Measurements from ENCODE around the gene BRSK1. TPM values are rescaled to one million over a fixed set of nuclear protein-coding genes. Genes with fewer than 3 reads are reported as not detected.

Gene BRSK1
- polyA plus RNA-seq, 1 experiment, result 9.5 TPM

DNA sequence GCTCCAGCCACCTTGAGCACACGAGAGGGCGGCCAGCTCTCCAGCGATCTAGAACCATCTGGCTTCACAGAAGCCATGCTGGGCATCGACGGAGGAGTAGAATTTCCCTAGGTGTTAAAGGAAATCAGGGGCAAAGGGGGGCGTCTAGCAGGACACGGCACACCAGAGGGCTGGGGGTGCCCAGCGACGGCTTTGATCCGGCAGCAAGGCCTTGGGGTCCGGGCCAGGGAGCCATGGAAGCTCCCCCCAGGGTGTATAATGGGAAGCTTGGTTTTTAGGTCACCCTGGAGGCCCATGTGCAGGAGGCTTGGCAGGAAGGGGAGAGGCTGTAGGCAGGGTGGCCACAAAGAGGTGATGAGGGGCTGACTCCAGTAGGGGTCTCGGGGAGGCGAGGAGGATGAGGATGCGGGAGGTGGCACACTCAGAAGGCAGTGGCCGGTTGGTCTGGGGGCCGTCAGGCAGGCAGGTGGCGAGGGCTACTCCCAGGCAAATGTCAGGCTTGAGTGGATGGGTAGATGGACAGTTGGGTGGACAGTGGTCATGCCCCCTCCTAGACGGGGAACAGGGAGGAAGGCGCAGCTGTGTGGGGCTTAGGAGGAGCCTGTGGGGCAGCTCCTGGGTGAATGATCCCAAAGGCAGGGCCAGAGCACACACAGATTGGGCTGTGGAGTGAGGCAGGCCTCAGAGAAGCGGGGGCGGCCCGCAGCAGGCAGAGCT is 61.5 kb downstream of the BRSK1 start:
- Histone ChIP-seq H3K27ac (ENCODE audit: low read depth, low read length) (no peak overlapping the region), H3K4me3 (ENCODE audit: low read depth, low read length) (no peak overlapping the region), H3K27me3 (ENCODE audit: control insufficient read depth, insufficient read depth, low read length) (no peaks in the 10 kb centered on the region), H3K9me3 (ENCODE audit: control insufficient read depth, insufficient read depth, low read length) (no peaks in the 10 kb centered on the region; the same call in 1 of the 2 replicates)
- no peak for DNase-seq (ENCODE audit: low read depth, low spot score)
- TF ChIP-seq, protein P1, sequence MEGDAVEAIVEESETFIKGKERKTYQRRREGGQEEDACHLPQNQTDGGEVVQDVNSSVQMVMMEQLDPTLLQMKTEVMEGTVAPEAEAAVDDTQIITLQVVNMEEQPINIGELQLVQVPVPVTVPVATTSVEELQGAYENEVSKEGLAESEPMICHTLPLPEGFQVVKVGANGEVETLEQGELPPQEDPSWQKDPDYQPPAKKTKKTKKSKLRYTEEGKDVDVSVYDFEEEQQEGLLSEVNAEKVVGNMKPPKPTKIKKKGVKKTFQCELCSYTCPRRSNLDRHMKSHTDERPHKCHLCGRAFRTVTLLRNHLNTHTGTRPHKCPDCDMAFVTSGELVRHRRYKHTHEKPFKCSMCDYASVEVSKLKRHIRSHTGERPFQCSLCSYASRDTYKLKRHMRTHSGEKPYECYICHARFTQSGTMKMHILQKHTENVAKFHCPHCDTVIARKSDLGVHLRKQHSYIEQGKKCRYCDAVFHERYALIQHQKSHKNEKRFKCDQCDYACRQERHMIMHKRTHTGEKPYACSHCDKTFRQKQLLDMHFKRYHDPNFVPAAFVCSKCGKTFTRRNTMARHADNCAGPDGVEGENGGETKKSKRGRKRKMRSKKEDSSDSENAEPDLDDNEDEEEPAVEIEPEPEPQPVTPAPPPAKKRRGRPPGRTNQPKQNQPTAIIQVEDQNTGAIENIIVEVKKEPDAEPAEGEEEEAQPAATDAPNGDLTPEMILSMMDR (IDR thresholded peaks at IDR 0.05; ENCODE audit: low read depth, low read length), result no peak
- ChIA-PET CTCF (interaction anchor here (1.0 kb wide), 1 partner anchor 43 kb away, joined by 4 read pairs; no protein-coding TSS in a partner anchor), POLR2A (interaction anchor here (0.6 kb wide), 1 partner anchor 44 kb away, joined by 8 read pairs; no protein-coding TSS in a partner anchor)

DNA sequence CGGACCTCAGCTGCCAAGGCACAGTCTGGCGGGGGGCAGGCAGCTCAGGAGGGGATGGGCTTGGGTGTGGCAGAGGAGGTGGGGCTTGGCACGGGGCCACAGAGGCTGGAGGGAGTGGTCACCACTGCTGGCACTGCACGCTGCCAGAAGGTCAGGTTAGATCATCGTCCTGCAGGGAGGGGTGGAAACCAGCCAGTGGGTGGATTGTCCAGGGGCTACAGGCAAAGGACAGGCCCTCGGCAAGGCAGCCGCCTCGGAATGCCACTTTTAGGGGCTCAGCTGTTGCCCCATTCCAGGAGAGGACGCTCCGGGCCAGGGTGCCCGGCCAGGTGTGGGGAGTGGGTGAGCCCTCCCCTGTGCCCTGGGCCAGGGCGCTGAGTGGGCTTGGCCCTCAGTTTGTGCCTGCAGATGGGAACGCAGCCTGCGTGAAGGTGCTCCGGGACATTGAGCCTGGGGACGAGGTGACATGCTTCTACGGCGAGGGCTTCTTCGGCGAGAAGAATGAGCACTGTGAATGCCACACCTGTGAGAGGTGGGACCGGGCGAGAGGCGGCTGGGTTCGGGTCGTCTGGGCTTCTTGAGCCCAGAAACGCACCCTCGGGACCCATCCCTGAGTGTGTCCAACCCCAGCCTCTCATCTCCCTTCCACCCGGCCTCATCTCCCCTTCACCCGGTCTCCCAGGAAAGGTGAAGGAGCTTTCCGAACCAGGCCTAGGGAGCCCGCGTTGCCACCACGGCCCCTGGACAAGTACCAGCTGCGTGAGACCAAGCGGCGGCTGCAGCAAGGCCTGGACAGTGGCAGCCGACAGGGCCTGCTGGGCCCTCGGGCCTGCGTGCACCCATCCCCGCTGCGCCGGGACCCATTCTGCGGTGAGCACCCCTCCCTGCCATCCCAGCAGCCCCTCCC is 62.3 kb downstream of the BRSK1 start:
- Histone ChIP-seq H3K4me3 (ENCODE audit: low read depth, low read length) (no peak overlapping the region), H3K27me3 (ENCODE audit: control insufficient read depth, insufficient read depth, low read length) (no peaks in the 10 kb centered on the region), H3K27ac (ENCODE audit: low read depth, low read length) (no peak overlapping the region), H3K9me3 (ENCODE audit: control insufficient read depth, insufficient read depth, low read length) (no peaks in the 10 kb centered on the region; the same call in 1 of the 2 replicates)
- ChIA-PET POLR2A (interaction anchor here (0.6 to 0.7 kb wide), 2 partner anchors 45 to 253 kb away, joined by 5 to 8 read pairs; partner anchors contain the start of gene FIZ1), CTCF (no interaction called here)
- TF ChIP-seq, protein P1 (IDR thresholded peaks at IDR 0.05; ENCODE audit: low read depth, low read length), result no peak
- no peak for DNase-seq (ENCODE audit: low read depth, low spot score)

DNA sequence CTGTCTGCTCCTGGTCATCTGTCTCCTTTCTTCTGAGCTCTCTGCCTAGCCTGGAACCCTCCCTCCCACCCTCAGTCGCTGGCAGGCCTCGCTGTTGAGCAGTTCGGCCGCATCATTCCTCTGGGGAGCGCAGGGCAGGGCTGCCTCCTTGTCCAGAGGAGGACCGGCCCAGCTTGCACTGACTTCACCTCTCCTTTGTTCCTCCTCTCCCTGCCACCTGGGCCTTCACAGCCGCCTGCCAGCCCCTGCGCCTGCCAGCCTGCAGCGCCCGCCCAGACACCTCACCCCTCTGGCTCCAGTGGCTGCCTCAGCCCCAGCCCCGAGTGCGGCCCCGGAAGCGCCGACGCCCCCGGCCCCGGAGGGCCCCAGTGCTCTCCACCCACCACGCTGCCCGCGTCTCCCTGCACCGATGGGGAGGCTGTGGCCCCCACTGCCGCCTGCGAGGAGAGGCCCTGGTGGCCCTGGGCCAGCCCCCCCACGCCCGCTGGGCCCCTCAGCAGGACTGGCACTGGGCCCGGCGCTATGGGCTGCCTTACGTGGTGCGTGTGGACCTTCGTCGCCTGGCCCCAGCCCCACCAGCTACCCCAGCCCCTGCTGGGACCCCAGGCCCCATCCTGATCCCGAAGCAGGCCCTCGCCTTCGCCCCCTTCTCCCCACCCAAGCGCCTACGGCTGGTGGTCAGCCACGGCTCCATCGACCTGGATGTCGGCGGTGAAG is 63.1 kb downstream of the BRSK1 start:
- CTCF ChIA-PET, result interaction anchor here (0.5 to 1.3 kb wide), 2 partner anchors 8 to 205 kb away, joined by 5 to 6 read pairs; partner anchors contain the start of gene KMT5C
- TF ChIP-seq, protein P1 (IDR thresholded peaks at IDR 0.05; ENCODE audit: low read depth, low read length), result no peak
- no peak for DNase-seq (ENCODE audit: low read depth, low spot score)
- POLR2A ChIA-PET, result interaction anchor here (0.7 kb wide), 1 partner anchor 252 kb away, joined by 5 read pairs; the partner anchor contains the start of gene FIZ1
- H3K4me3 ChIP-seq (ENCODE audit: low read depth, low read length), result no peak overlapping the region
- no peak overlapping the region for H3K27ac ChIP-seq (ENCODE audit: low read depth, low read length)
- peaks cover 4% of the 10 kb centered on the region for H3K27me3 ChIP-seq (ENCODE audit: control insufficient read depth, insufficient read depth, low read length)
- no peaks in the 10 kb centered on the region; the same call in 1 of the 2 replicates for H3K9me3 ChIP-seq (ENCODE audit: control insufficient read depth, insufficient read depth, low read length)

DNA sequence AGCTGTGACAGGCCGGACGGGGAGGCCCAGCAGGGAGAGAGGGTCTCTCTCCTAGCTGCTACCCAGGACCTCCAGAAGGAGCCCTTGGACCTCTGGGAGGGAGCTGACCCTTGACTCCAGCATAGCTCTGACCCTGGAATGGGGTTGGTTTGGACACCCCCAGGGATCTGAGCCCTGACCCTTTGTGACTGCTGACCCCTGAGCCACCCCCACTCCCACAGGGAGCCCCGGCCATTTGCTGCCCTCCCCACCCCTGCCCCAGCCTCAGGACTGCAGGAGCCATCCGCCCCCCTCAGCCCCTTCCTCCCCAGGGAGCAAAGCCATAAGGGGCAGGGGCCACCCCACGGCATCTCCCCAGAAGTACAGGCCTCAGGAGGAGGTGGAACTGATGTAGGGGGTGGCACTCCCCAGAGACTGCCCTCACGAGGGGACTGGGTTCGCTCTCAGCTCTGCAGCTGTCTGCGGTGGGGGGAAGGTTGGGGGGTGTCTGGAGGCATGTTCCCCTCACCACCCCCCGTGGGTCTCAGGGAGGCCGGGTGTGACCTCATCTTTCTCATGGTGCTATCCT is 63.7 kb downstream of the BRSK1 start:
- no peak for DNase-seq (ENCODE audit: low read depth, low spot score)
- Histone ChIP-seq H3K4me3 (ENCODE audit: low read depth, low read length) (no peak overlapping the region), H3K27me3 (ENCODE audit: control insufficient read depth, insufficient read depth, low read length) (peaks cover 8% of the 10 kb centered on the region), H3K9me3 (ENCODE audit: control insufficient read depth, insufficient read depth, low read length) (no peaks in the 10 kb centered on the region; the same call in 1 of the 2 replicates), H3K27ac (ENCODE audit: low read depth, low read length) (no peak overlapping the region)
- ChIA-PET CTCF (interaction anchor here (0.5 to 1.3 kb wide), 2 partner anchors 8 to 206 kb away, joined by 5 to 6 read pairs; partner anchors contain the start of gene KMT5C), POLR2A (no interaction called here)
- TF ChIP-seq, protein P1 (IDR thresholded peaks at IDR 0.05; ENCODE audit: low read depth, low read length), result no peak

Data from AG04450 (cell line).